ENCODE data around the gene SPC24. TPM values are rescaled to one million over a fixed set of nuclear protein-coding genes. Genes with fewer than 3 reads are reported as not detected.

Gene SPC24
- total and polyA plus RNA-seq, 12 donors = 0.60 to 16.5 (median 4.2) TPM

DNA sequence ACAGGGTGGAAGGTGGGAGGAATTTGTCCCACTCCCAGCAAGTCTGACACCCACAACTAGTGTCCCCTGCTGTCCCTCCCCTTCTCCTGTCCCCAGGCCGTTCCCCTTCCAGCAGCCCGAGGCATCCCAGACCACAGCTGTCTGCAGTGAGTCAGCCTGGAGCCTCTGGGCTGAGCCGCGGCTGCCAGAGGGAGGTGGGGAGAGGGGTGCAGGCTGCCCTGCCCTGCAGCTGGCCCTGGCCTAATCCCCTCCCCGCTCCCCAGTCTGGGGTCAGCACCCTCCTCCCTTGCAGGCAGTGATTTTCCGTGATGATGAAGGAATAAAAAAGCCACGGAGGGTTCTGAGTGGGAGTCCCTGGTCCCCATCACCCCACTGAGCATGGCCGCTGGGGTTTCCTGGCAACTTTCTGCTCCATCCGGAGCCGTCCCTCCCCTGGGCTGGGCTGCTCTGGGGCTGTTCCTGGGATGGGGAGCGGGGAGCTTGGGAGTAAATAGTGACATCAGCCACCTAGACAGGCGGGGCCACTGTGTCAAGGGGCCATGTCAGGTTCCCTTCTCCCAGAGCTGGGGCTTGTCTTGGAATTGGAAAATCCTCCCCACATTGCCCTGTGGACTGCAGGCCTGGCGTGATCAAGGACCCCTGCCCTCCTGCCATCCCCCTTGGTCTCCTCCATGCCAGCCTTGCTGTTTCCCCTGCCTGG is 16.8 kb downstream of the SPC24 start:
- H3K36me3 ChIP-seq (replicated peaks in 1 of 2) = no peaks in the 10 kb centered on the region
- intact Hi-C loops (cut with DNase I) = loop anchor here (2.0 to 5.0 kb wide), 2 partner anchors 64 to 66 kb away; no protein-coding TSS in a partner anchor
- 9 to 24% (median 11%) methylated on average over 6 to 13 of the region's 13 CpGs for WGBS, 4 donors
- H3K4me1 ChIP-seq (replicated peaks in 1 of 2) = peaks cover 46 to 50% of the 10 kb centered on the region in 2 donors
- H3K9me3 ChIP-seq (replicated peaks in 1 of 3) = no peaks in the 10 kb centered on the region
- TF ChIP-seq, protein P1, sequence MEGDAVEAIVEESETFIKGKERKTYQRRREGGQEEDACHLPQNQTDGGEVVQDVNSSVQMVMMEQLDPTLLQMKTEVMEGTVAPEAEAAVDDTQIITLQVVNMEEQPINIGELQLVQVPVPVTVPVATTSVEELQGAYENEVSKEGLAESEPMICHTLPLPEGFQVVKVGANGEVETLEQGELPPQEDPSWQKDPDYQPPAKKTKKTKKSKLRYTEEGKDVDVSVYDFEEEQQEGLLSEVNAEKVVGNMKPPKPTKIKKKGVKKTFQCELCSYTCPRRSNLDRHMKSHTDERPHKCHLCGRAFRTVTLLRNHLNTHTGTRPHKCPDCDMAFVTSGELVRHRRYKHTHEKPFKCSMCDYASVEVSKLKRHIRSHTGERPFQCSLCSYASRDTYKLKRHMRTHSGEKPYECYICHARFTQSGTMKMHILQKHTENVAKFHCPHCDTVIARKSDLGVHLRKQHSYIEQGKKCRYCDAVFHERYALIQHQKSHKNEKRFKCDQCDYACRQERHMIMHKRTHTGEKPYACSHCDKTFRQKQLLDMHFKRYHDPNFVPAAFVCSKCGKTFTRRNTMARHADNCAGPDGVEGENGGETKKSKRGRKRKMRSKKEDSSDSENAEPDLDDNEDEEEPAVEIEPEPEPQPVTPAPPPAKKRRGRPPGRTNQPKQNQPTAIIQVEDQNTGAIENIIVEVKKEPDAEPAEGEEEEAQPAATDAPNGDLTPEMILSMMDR (IDR thresholded peaks at IDR 0.05) = peak in 2 of 6 experiments; percentile 11 to 12
- TF ChIP-seq POLR2A (IDR thresholded peaks at IDR 0.05) = peak in 1 of 2 donors; percentile 73
- H3K4me3 ChIP-seq = peak overlapping the region in 1 of 4 donors; percentile 42
- H3K27me3 ChIP-seq = no peaks in the 10 kb centered on the region
- DNase-seq = peak; percentile 76 to 95 (median 91)
- peak overlapping the region; percentile 49 to 97 (median 91) for H3K27ac ChIP-seq

DNA sequence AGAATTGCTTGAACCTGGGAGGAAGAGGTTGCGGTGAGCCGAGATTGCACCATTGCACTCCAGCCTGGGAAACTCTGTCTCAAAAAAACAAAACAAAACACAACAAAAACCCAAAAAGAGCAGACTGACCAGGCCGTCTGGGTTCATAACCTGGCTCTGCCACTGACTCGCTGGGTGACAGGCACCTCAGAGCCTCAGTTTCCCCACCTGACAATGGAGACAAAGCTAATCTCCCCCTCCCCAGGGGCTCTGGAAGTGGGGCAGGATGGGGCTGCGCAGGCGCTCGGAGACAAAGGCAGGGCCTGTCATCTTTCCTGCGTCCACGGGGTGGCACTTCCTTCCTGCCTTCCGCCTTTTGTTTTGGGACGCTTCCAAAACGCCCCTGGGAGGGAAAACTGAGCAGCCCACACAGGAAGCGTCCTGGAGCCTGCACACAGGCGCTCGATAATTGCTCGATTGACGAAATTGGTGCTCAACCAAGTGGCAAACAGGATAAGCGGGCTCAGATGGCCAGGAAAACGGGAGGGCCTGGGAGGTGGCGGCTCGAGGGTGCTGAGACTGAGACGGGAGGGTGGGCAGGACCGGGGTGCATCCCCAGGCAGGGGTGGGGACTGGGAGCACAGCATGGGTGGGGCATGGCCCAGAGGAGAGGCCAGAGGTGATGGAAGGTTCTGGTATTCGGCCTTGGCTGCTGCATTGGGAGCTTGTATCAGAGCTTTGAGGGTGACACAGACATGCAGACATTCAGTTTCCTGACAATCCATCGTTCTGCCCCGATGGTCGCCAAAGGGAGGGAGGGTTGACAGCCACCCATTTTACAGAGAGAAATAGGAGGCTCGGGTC is 17.8 kb downstream of the SPC24 start:
- TF ChIP-seq, protein P1 (IDR thresholded peaks at IDR 0.05) = peak; percentile 46 to 95 (median 90)
- no peak for TF ChIP-seq POLR2A (IDR thresholded peaks at IDR 0.05)
- Histone ChIP-seq H3K27me3 (no peaks in the 10 kb centered on the region), H3K36me3 (replicated peaks in 1 of 2) (peaks cover 0 to 6% of the 10 kb centered on the region in 2 donors), H3K9me3 (replicated peaks in 1 of 3) (no peaks in the 10 kb centered on the region), H3K4me3 (peak overlapping the region in 1 of 4 donors; percentile 42), H3K27ac (peak overlapping the region; percentile 37 to 97 (median 91)), H3K4me1 (replicated peaks in 1 of 2) (peaks cover 36 to 41% of the 10 kb centered on the region in 2 donors)
- peak; percentile 85 to 95 (median 89) for DNase-seq
- intact Hi-C loops (cut with DNase I) = loop anchor here (2.0 to 5.0 kb wide), 2 partner anchors 65 to 67 kb away; no protein-coding TSS in a partner anchor
- WGBS, 4 donors = 2 to 8% (median 2%) methylated on average over 7 to 28 of the region's 28 CpGs

GRCh38 chr19:11136400-11137101 is 19.0 kb downstream of the SPC24 start:
- intact Hi-C loops (cut with DNase I) = loop anchor here in 1 of 2 donors (5.0 kb wide), 1 partner anchor 66 kb away; no protein-coding TSS in a partner anchor
- TF ChIP-seq POLR2A (IDR thresholded peaks at IDR 0.05) = no peak
- TF ChIP-seq, protein P1 (IDR thresholded peaks at IDR 0.05) = no peak
- Histone ChIP-seq H3K27ac (peak overlapping the region in 4 of 5 donors; percentile 75 to 97 (median 92)), H3K9me3 (replicated peaks in 1 of 3) (no peaks in the 10 kb centered on the region), H3K4me1 (replicated peaks in 1 of 2) (peaks cover 24 to 29% of the 10 kb centered on the region in 2 donors), H3K4me3 (peak overlapping the region in 1 of 4 donors; percentile 11), H3K36me3 (replicated peaks in 1 of 2) (peaks cover 0 to 16% of the 10 kb centered on the region in 2 donors), H3K27me3 (no peaks in the 10 kb centered on the region)
- 57 to 63% (median 60%) methylated on average over 11 to 14 of the region's 14 CpGs for WGBS, 4 donors
- DNase-seq = no peak
